Urothelium cell line (cell line): ENCODE measurements around the gene TPSAB1.
"Not testable (repeated sequence)": the region's sequence is repeated elsewhere in the genome, so short reads cannot be mapped to it uniquely, and the experiment has no call there.

Experiments used
- DNase-seq: peaks from one replicate; pipeline ENCODE4 v3.0.0; 2011; ENCODE audit warnings: low spot score, mixed read lengths
- FAIRE-seq: peaks from 2 replicates; lab custom pipeline; 2011; peaks lifted over from hg19 to GRCh38; lab: Jason Lieb, UNC

TPSAB1 gene

GRCh38 chr16:1262210-1262845 lies 21.8 kb downstream of the TPSAB1 start:
- DNase-seq, result no peak
- no peak for FAIRE-seq

- FAIRE-seq (no peak), DNase-seq (no peak)
Observed at GRCh38 chr16:1262846-1263221, 22.3 kb downstream of the TPSAB1 start.

- no peak for DNase-seq
- FAIRE-seq, result no peak
Observed at GRCh38 chr16:1263591-1264344, 23.3 kb downstream of the TPSAB1 start.

GRCh38 chr16:1264345-1265089 lies 24.0 kb downstream of the TPSAB1 start:
- DNase-seq (no peak), FAIRE-seq (peak; percentile 99)

- DNase-seq, result no peak
- no peak for FAIRE-seq
Observed at GRCh38 chr16:1265090-1265630, 24.7 kb downstream of the TPSAB1 start.

- FAIRE-seq, result no peak
- DNase-seq, result no peak
Observed at GRCh38 chr16:1265826-1266225, 25.3 kb downstream of the TPSAB1 start.

GRCh38 chr16:1269418-1269817 lies 28.9 kb downstream of the TPSAB1 start:
- not testable (repeated sequence) for FAIRE-seq, DNase-seq

- FAIRE-seq (no peak), DNase-seq (no peak)
Observed at GRCh38 chr16:1271380-1271723, 30.8 kb downstream of the TPSAB1 start.

GRCh38 chr16:1271724-1272413 lies 31.4 kb downstream of the TPSAB1 start:
- FAIRE-seq, result peak; percentile 97

GRCh38 chr16:1272453-1273198 lies 32.1 kb downstream of the TPSAB1 start:
- peak; percentile 75 for FAIRE-seq
- no peak for DNase-seq

More at GRCh38 chr16:1271724-1272413, 31.4 kb downstream of the TPSAB1 start:
- DNase-seq, result peak; percentile 86

GRCh38 chr16:1273816-1274215 lies 33.3 kb downstream of the TPSAB1 start:
- FAIRE-seq, result no peak

GRCh38 chr16:1274767-1275166 lies 34.3 kb downstream of the TPSAB1 start:
- no peak for DNase-seq
- FAIRE-seq, result no peak

More at GRCh38 chr16:1273816-1274215, 33.3 kb downstream of the TPSAB1 start:
- no peak for DNase-seq

- no peak for FAIRE-seq
- no peak for DNase-seq
Observed at GRCh38 chr16:1275791-1276579, 35.5 kb downstream of the TPSAB1 start.

- FAIRE-seq, result no peak
- no peak for DNase-seq
Observed at GRCh38 chr16:1276580-1276878, 36.0 kb downstream of the TPSAB1 start.

- DNase-seq, result no peak
- FAIRE-seq, result no peak
Observed at GRCh38 chr16:1277151-1277598, 36.7 kb downstream of the TPSAB1 start.

GRCh38 chr16:1277617-1278282 lies 37.2 kb downstream of the TPSAB1 start:
- no peak for FAIRE-seq
- DNase-seq, result no peak

- no peak for FAIRE-seq
- DNase-seq, result no peak
Observed at GRCh38 chr16:1278477-1278876, 38.0 kb downstream of the TPSAB1 start.

GRCh38 chr16:1279081-1279944 lies 38.8 kb downstream of the TPSAB1 start:
- FAIRE-seq (no peak), DNase-seq (no peak)
